Measurements from ENCODE around the gene ARHGEF3. TPM values are rescaled to one million over a fixed set of nuclear protein-coding genes. Genes with fewer than 3 reads are reported as not detected.
"Not testable (repeated sequence)": the region's sequence is repeated elsewhere in the genome, so short reads cannot be mapped to it uniquely, and the experiment has no call there.

The ARHGEF3 gene
- total RNA-seq, 1 donor from 2014 or later = 4.2 TPM

DNA sequence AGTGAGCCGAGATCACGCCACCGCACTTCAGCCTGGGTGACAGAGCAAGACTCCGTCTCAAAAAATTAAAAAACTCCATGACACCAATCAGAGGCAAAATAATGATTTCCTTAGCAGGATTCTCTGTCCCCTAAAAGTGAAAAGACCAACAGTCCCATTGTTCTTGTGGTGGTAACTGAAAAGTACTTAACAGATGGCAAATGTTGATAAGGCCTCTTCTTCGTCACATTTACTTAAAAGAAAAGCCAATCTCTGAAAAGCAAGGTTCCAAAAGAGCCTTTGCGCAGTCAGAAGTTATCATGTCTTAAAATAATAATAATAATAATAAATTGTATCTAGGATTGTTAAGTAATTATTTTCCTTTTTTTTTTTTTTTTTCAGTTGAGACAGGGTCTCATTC lies 62.7 kb downstream of the ARHGEF3 start:
- H3K9me3 Mint-ChIP-seq = no peaks in the 10 kb centered on the region
- no peak overlapping the region for H3K4me3 Mint-ChIP-seq
- H3K36me3 Mint-ChIP-seq (ENCODE audit: low read depth) = no peaks in the 10 kb centered on the region
- no peak for DNase-seq (ENCODE audit: low read depth, low spot score)
- TF ChIP-seq, protein P1, sequence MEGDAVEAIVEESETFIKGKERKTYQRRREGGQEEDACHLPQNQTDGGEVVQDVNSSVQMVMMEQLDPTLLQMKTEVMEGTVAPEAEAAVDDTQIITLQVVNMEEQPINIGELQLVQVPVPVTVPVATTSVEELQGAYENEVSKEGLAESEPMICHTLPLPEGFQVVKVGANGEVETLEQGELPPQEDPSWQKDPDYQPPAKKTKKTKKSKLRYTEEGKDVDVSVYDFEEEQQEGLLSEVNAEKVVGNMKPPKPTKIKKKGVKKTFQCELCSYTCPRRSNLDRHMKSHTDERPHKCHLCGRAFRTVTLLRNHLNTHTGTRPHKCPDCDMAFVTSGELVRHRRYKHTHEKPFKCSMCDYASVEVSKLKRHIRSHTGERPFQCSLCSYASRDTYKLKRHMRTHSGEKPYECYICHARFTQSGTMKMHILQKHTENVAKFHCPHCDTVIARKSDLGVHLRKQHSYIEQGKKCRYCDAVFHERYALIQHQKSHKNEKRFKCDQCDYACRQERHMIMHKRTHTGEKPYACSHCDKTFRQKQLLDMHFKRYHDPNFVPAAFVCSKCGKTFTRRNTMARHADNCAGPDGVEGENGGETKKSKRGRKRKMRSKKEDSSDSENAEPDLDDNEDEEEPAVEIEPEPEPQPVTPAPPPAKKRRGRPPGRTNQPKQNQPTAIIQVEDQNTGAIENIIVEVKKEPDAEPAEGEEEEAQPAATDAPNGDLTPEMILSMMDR (conservative IDR thresholded peaks at IDR 0.05) = no peak
- peaks cover 18% of the 10 kb centered on the region for H3K27me3 Mint-ChIP-seq (ENCODE audit: low read depth)
- H3K4me1 Mint-ChIP-seq = no peaks in the 10 kb centered on the region
- no peak overlapping the region for H3K27ac Mint-ChIP-seq (ENCODE audit: unreplicated experiment)

- Mint-ChIP-seq H3K9me3 (no peaks in the 10 kb centered on the region), H3K27me3 (ENCODE audit: low read depth) (peaks cover 17% of the 10 kb centered on the region), H3K36me3 (ENCODE audit: low read depth) (peaks cover 2% of the 10 kb centered on the region), H3K4me1 (no peaks in the 10 kb centered on the region), H3K4me3 (no peak overlapping the region), H3K27ac (ENCODE audit: unreplicated experiment) (no peak overlapping the region)
- TF ChIP-seq, protein P1 (conservative IDR thresholded peaks at IDR 0.05) = no peak
- DNase-seq (ENCODE audit: low read depth, low spot score) = no peak
Observed at GRCh38 chr3:56737006-56737405, 64.7 kb downstream of the ARHGEF3 start.

DNA sequence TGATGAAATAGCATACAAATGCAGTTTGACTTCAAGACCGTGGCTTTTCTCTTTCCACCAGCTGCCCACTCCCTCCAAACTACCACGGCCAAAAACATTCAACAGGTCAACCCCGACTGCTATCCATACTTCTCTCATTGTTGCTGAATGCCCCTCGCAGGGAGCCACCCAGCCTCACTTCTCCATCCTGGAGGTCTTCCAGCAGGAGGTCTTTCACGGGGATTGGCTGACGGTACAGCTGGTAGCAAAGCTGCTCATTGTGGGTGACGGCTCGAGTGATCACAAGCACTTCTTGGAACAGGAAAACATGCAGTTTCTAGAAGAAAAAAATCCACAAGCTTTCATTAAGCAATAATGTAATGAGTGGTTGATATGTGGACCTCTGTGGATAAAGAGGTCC lies 69.6 kb downstream of the ARHGEF3 start:
- TF ChIP-seq, protein P1 (conservative IDR thresholded peaks at IDR 0.05) = no peak
- Mint-ChIP-seq H3K27me3 (ENCODE audit: low read depth) (peaks cover 23% of the 10 kb centered on the region), H3K36me3 (ENCODE audit: low read depth) (peaks cover 3% of the 10 kb centered on the region), H3K27ac (ENCODE audit: unreplicated experiment) (no peak overlapping the region), H3K4me3 (no peak overlapping the region), H3K9me3 (no peaks in the 10 kb centered on the region), H3K4me1 (no peaks in the 10 kb centered on the region)
- DNase-seq (ENCODE audit: low read depth, low spot score) = no peak

- Mint-ChIP-seq H3K4me1 (no peaks in the 10 kb centered on the region), H3K36me3 (ENCODE audit: low read depth) (peaks cover 2% of the 10 kb centered on the region), H3K27ac (ENCODE audit: unreplicated experiment) (no peak overlapping the region), H3K4me3 (no peak overlapping the region), H3K27me3 (ENCODE audit: low read depth) (peaks cover 3% of the 10 kb centered on the region), H3K9me3 (peaks cover 3% of the 10 kb centered on the region)
- DNase-seq (ENCODE audit: low read depth, low spot score) = no peak
- TF ChIP-seq, protein P1 (conservative IDR thresholded peaks at IDR 0.05) = no peak
Observed at GRCh38 chr3:56725175-56725574, 76.6 kb downstream of the ARHGEF3 start.

DNA sequence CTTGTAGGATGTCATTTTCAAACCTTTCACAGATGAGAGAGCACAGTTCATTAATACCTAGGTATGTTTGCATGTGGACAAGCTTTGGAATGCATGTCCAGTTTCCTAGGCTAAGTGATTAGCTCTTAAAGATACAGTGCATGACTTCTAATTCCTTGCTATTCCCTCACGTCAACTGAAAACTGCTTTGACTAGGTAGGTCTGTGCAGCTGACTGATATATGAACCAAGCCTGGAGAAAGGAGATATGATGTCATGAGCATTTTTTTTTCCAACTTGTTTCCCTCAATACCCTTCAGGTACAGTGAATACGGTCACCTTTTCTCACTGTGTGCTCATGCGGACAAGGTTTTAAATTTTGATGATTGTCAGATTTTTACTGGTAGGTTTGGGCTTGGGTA lies 77.1 kb downstream of the ARHGEF3 start:
- Mint-ChIP-seq H3K4me1 (no peaks in the 10 kb centered on the region), H3K36me3 (ENCODE audit: low read depth) (peaks cover 5% of the 10 kb centered on the region), H3K4me3 (no peak overlapping the region), H3K9me3 (peaks cover 3% of the 10 kb centered on the region), H3K27ac (ENCODE audit: unreplicated experiment) (no peak overlapping the region), H3K27me3 (ENCODE audit: low read depth) (peaks cover 3% of the 10 kb centered on the region)
- DNase-seq (ENCODE audit: low read depth, low spot score) = no peak
- TF ChIP-seq, protein P1 (conservative IDR thresholded peaks at IDR 0.05) = no peak

DNA sequence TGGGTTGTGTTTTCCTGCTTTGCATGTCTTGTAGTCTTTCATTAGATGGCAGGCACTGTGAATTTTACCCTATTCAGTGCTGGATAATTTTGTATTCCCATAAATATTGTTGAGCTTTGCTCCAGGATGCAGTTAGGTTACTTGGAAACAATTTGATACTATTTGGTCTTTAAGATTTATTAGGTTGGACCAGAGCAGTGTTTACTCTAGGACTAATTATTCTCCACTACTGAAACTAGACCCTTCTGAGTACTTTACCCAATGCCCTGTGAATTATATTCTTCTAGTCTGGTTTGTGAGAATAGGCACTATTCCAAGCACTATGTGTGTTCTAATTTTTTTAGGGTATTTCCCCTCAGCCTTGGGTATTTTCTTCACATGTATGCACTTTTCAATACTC lies 80.9 kb downstream of the ARHGEF3 start:
- H3K27ac Mint-ChIP-seq (ENCODE audit: unreplicated experiment) = peak overlapping the region; percentile 21
- peaks cover 6% of the 10 kb centered on the region for H3K9me3 Mint-ChIP-seq
- TF ChIP-seq, protein P1 (conservative IDR thresholded peaks at IDR 0.05) = no peak
- DNase-seq (ENCODE audit: low read depth, low spot score) = no peak
- no peak overlapping the region for H3K4me3 Mint-ChIP-seq
- no peaks in the 10 kb centered on the region for H3K4me1 Mint-ChIP-seq
- no peaks in the 10 kb centered on the region for H3K27me3 Mint-ChIP-seq (ENCODE audit: low read depth)
- peaks cover 9% of the 10 kb centered on the region for H3K36me3 Mint-ChIP-seq (ENCODE audit: low read depth)

- H3K27ac Mint-ChIP-seq (ENCODE audit: unreplicated experiment); H3K27me3 Mint-ChIP-seq (ENCODE audit: low read depth); H3K4me3 Mint-ChIP-seq; H3K36me3 Mint-ChIP-seq (ENCODE audit: low read depth); DNase-seq (ENCODE audit: low read depth, low spot score); H3K4me1 Mint-ChIP-seq: not testable (repeated sequence)
- H3K9me3 Mint-ChIP-seq = peaks cover 10% of the 10 kb centered on the region
Observed at GRCh38 chr3:56718809-56719208, 82.9 kb downstream of the ARHGEF3 start.

All from neural crest cell (in vitro differentiated cells).